GM19455 (cell line): ENCODE measurements around the gene UNC50.

Experiments
- ATAC-seq: cut with Tn5 transposase; IDR thresholded peaks from one replicate; pipeline ENCODE4 v1.9.1; 2021; ENCODE audit not compliant: unreplicated experiment

Gene UNC50

DNA sequence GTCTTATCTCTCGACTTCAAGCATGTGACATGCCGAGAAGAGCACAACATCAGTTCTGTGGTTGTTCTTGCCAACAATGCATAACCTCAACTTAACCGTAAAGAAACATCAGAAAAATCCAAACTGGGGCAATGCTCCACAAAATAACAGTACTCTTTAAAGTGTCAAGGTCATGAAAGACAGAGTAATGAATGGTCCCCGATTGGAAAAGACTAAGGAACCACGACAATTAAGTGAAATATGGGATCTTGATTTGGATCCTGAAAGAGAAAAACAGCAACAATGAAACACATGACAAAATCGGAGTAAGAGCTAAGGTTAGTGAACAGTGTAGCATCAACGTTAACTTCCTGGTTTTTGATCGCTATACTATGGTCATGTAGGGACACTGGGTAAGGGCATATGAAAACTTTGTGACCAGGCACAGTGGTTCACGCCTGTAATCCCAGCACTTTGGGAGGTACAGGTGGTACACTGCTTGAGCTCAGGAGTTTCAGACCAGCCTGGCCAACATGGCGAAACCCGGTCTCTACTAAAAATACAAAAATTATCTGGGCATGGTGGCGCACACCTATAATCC lies 55.2 kb downstream of the UNC50 start:
- ATAC-seq, result no peak

- ATAC-seq, result no peak
Observed at GRCh38 chr2:98664323-98664722, 55.9 kb downstream of the UNC50 start.

DNA sequence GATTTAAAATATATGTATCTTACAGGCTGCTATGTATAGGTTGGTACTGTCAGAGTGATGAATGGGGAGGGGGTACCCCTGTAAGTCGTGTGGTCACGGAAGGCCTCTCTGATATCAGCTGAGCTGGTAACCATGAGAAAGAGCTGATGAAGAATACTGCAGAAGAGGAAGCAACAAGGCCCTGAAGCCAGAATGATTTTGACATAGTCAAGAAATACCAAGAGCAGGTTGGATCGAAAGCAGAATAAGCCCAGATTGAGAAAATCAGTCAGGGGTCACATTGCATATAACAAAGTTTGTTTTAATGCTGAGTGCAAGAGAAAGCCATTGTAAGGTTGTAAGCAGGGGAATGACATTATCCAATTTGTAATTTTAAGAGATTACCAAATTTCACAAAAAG lies 57.3 kb downstream of the UNC50 start:
- ATAC-seq, result no peak
